Neuronal stem cell (in vitro differentiated cells): ENCODE measurements around the gene BMPR2.
"Not testable (repeated sequence)": the region's sequence is repeated elsewhere in the genome, so short reads cannot be mapped to it uniquely, and the experiment has no call there.

Source experiments
- DNase-seq: peaks from one replicate; pipeline ENCODE4 v3.0.0-alpha.2; 2013; ENCODE audit warnings: low spot score
- H2AFZ ChIP-seq: one replicate; pipeline ENCODE4 v1.6.1; 2013; ENCODE audit warnings: mild to moderate bottlenecking, low read length, inconsistent platforms
- H2AK5ac ChIP-seq: 2 replicates; pipeline ENCODE4 v1.6.1; 2013; ENCODE audit warnings: low read depth, mild to moderate bottlenecking, inconsistent platforms, low read length, moderate library complexity, mixed read lengths
- H2BK120ac ChIP-seq: 2 replicates; pipeline ENCODE4 v1.6.1; 2013; ENCODE audit warnings: low read depth, mild to moderate bottlenecking, inconsistent platforms, low read length, moderate library complexity, mixed read lengths
- H2BK12ac ChIP-seq: one replicate; pipeline ENCODE4 v1.6.1; 2013; ENCODE audit warnings: low read length, inconsistent platforms
- H2BK15ac ChIP-seq: 2 replicates; pipeline ENCODE4 v1.6.1; 2013; ENCODE audit warnings: mild to moderate bottlenecking, low read length, inconsistent platforms, mixed read lengths
- H2BK5ac ChIP-seq: one replicate; pipeline ENCODE4 v1.6.1; 2013; ENCODE audit warnings: inconsistent platforms, mild to moderate bottlenecking, low read length, moderate library complexity
- H3K14ac ChIP-seq: one replicate; pipeline ENCODE4 v1.6.1; 2013; ENCODE audit warnings: low read length, inconsistent platforms
- H3K18ac ChIP-seq: 2 replicates; pipeline ENCODE4 v1.6.1; 2013; ENCODE audit warnings: low read length, inconsistent platforms
- H3K23ac ChIP-seq: 2 replicates; pipeline ENCODE4 v1.6.1; 2013; ENCODE audit warnings: low read depth, mild to moderate bottlenecking, mixed read lengths, low read length, inconsistent platforms; ENCODE audit not compliant: poor library complexity
- H3K27ac ChIP-seq: replicated peaks from 3 replicates; pipeline ENCODE4 v1.5.1; 2013; ENCODE audit warnings: low read length, inconsistent platforms
- H3K27me3 ChIP-seq, 3 experiments: 2 replicates each; pipeline ENCODE4 v1.6.1; 2013; ENCODE audit warnings: low read length in 3 of 3, mild to moderate bottlenecking in 2 of 3, inconsistent platforms in 1 of 3, low read depth in 1 of 3, mixed read lengths in 1 of 3, moderate library complexity in 1 of 3; ENCODE audit not compliant: control insufficient read depth in 3 of 3, insufficient read depth in 3 of 3
- H3K36me3 ChIP-seq, 2 donors: replicated peaks in 1 of 2; 2 replicates each; pipeline ENCODE4 v1.6.1; 2013; ENCODE audit warnings: low read length in 2 of 2; ENCODE audit not compliant: control insufficient read depth in 2 of 2, insufficient read depth in 2 of 2
- H3K4ac ChIP-seq: 2 replicates; pipeline ENCODE4 v1.6.1; 2013; ENCODE audit warnings: inconsistent platforms, mild to moderate bottlenecking, low read length, moderate library complexity
- H3K4me1 ChIP-seq, 2 donors: 1 replicate in 1 of 2; 2 replicates in 1 of 2; pipeline ENCODE4 v1.6.1; 2013; ENCODE audit warnings: low read length in 2 of 2, low read depth in 1 of 2; ENCODE audit not compliant: control insufficient read depth in 2 of 2, insufficient read depth in 1 of 2
- H3K4me2 ChIP-seq: one replicate; pipeline ENCODE4 v1.6.1; 2013; ENCODE audit warnings: mild to moderate bottlenecking, low read length, inconsistent platforms; ENCODE audit not compliant: insufficient read depth, poor library complexity, severe bottlenecking
- H3K4me3 ChIP-seq, 2 donors: 2 replicates each; pipeline ENCODE4 v1.5.1; 2013; ENCODE audit warnings: low read length in 2 of 2, mild to moderate bottlenecking in 2 of 2, inconsistent platforms in 1 of 2, moderate library complexity in 1 of 2
- H3K79me1 ChIP-seq: one replicate; pipeline ENCODE4 v1.6.1; 2013; ENCODE audit warnings: low read depth, mild to moderate bottlenecking, inconsistent platforms, low read length, moderate library complexity
- H3K9ac ChIP-seq: one replicate; pipeline ENCODE4 v1.6.1; 2013; ENCODE audit warnings: mild to moderate bottlenecking, low read depth, low read length, inconsistent platforms; ENCODE audit not compliant: poor library complexity
- H3K9me3 ChIP-seq, 2 donors: replicated peaks in 1 of 2; 2 replicates each; pipeline versions ENCODE3 to v1.6.1; 2013; ENCODE audit warnings: low read length in 2 of 2, mild to moderate bottlenecking in 2 of 2, inconsistent platforms in 1 of 2, low read depth in 1 of 2, mixed read lengths in 1 of 2, moderate library complexity in 1 of 2; ENCODE audit not compliant: control insufficient read depth in 2 of 2, insufficient read depth in 1 of 2
- H4K8ac ChIP-seq: one replicate; pipeline ENCODE4 v1.6.1; 2013; ENCODE audit warnings: low read depth, mild to moderate bottlenecking, inconsistent platforms, low read length, moderate library complexity
- H4K91ac ChIP-seq: one replicate; pipeline ENCODE4 v1.6.1; 2013; ENCODE audit warnings: low read length, low read depth, mild to moderate bottlenecking, inconsistent platforms; ENCODE audit not compliant: poor library complexity
- WGBS, 2 donors: extraction: QIAGEN DNeasy Blood & Tissue Kit; methylation state at CpG; one replicate each; pipeline ENCODE4 v1.1.7; 2013; ENCODE audit warnings: missing lambda C conversion rate in 2 of 2, mixed read lengths in 1 of 2; ENCODE audit not compliant: insufficient read length in 2 of 2, insufficient replicate concordance in 1 of 2; ENCODE audit errors: extremely low coverage in 2 of 2; 5-methylcytosine and 5-hydroxymethylcytosine counted together

Gene BMPR2

DNA sequence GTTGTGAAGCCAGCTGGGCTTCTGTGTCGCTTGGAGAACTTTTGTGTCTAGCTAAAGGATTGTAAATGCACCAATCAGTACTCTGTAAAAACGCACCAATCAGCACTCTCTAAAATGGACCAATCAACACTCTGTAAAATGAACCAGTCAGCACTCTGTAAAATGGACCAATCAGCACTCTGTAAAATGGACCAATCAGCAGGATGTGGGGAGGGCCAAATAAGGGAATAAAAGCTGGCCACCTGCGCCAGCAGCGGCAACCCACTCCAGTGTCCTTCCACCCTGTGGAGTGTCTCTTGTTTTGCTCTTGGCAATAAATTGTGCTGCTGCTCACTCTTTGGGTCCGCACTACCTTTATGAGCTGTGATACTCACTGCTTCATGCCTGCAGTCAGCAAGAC lies 199.1 kb downstream of the BMPR2 start:
- WGBS, 2 donors = no CpG with 5 or more reads among the region's 5 CpGs
- not testable (repeated sequence) for H3K9me3 ChIP-seq
- H3K18ac ChIP-seq = peak overlapping the region; percentile 50

GRCh38 chr2:202577250-202578183 lies 201.4 kb downstream of the BMPR2 start:
- Histone ChIP-seq H3K4me2 (no peak overlapping the region), H3K9ac (no peak overlapping the region), H3K4me1 (peaks cover 0 to 3% of the 10 kb centered on the region in 2 donors), H2BK15ac (no peak overlapping the region), H4K8ac (no peak overlapping the region), H3K27me3 (no peaks in the 10 kb centered on the region), H3K27ac (peak overlapping the region; percentile 97), H3K4me3 (no peak overlapping the region), H2AFZ (no peak overlapping the region), H3K36me3 (no peaks in the 10 kb centered on the region), H2BK5ac (no peak overlapping the region), H3K4ac (no peak overlapping the region), H3K79me1 (no peaks in the 10 kb centered on the region), H3K18ac (peak overlapping the region; percentile 53), H2BK120ac (no peak overlapping the region), H3K9me3 (peaks cover 0 to 3% of the 10 kb centered on the region in 2 donors), H2AK5ac (no peak overlapping the region), H3K14ac (no peak overlapping the region), H2BK12ac (no peak overlapping the region), H3K23ac (no peak overlapping the region), H4K91ac (no peak overlapping the region)
- no CpG with 5 or more reads among the region's 10 CpGs for WGBS, 2 donors
- DNase-seq = peak; percentile 6

More for the DNA sequence above, 199.1 kb downstream of the BMPR2 start:
- not testable (repeated sequence) for H2AFZ ChIP-seq, H3K79me1 ChIP-seq, H3K9ac ChIP-seq, H4K8ac ChIP-seq, H2BK120ac ChIP-seq, H3K4me1 ChIP-seq, H4K91ac ChIP-seq, H3K4me2 ChIP-seq, H3K4ac ChIP-seq, H2AK5ac ChIP-seq, H3K27ac ChIP-seq, H2BK15ac ChIP-seq, H3K23ac ChIP-seq, H3K27me3 ChIP-seq, H3K14ac ChIP-seq, H2BK5ac ChIP-seq, H2BK12ac ChIP-seq, H3K4me3 ChIP-seq, DNase-seq, H3K36me3 ChIP-seq

GRCh38 chr2:202582846-202583245 lies 206.7 kb downstream of the BMPR2 start:
- not testable (repeated sequence) for H3K9ac ChIP-seq

DNA sequence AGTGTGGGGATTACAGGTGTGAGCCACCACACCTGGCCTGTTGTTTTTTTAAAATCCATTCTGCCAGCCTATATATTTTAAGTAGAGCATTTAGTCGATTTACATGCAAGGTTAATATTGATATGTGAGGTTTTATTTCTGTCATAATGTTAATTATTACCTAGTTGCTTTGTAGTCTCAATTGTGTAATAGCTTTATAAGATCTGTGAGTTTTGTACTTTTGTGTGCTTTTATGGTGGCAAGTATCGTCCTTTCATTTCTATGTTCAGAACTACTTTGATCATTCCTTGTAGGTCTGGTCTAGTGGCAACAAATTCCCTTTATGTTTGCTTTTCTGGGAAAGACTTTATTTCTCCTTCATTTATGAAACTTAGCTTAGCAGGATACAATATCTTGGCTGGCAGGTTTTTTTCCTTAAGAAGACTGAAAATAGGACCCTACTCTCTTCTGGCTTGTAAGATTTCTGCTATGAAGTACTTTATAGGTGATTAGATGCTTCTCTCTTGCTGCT lies 207.6 kb downstream of the BMPR2 start:
- Histone ChIP-seq H3K9me3 (peaks cover 0 to 1% of the 10 kb centered on the region in 2 donors), H3K14ac (no peak overlapping the region), H3K79me1 (no peaks in the 10 kb centered on the region), H2BK5ac (no peak overlapping the region), H2BK15ac (no peak overlapping the region), H3K27ac (no peak overlapping the region), H4K8ac (no peak overlapping the region), H2AK5ac (no peak overlapping the region), H4K91ac (no peak overlapping the region), H3K27me3 (no peaks in the 10 kb centered on the region), H3K9ac (no peak overlapping the region), H3K4me3 (no peak overlapping the region), H3K36me3 (no peaks in the 10 kb centered on the region), H2AFZ (no peak overlapping the region), H3K23ac (no peak overlapping the region), H3K18ac (no peak overlapping the region), H3K4me1 (peaks cover 0 to 2% of the 10 kb centered on the region in 2 donors), H2BK12ac (no peak overlapping the region), H3K4me2 (no peak overlapping the region), H2BK120ac (no peak overlapping the region), H3K4ac (no peak overlapping the region)
- DNase-seq = no peak
- no CpG with 5 or more reads among the region's 2 CpGs for WGBS, 2 donors

More at GRCh38 chr2:202582846-202583245, 206.7 kb downstream of the BMPR2 start:
- H3K4me2 ChIP-seq, H3K9me3 ChIP-seq, H3K4me1 ChIP-seq, H2BK15ac ChIP-seq, H2AK5ac ChIP-seq, H3K14ac ChIP-seq, DNase-seq, H2BK12ac ChIP-seq, H3K4ac ChIP-seq, H3K4me3 ChIP-seq, H4K8ac ChIP-seq, H3K18ac ChIP-seq, H2AFZ ChIP-seq, H3K79me1 ChIP-seq, H2BK120ac ChIP-seq, H2BK5ac ChIP-seq, H3K27me3 ChIP-seq, H3K27ac ChIP-seq, H3K36me3 ChIP-seq, H4K91ac ChIP-seq, H3K23ac ChIP-seq: not testable (repeated sequence)
- no CpG with 5 or more reads among the region's 7 CpGs for WGBS, 2 donors
